Smooth muscle cell (in vitro differentiated cells): Measurements from ENCODE around the gene CDH23. TPM values are rescaled to one million over a fixed set of nuclear protein-coding genes. Genes with fewer than 3 reads are reported as not detected.
A peak's percentile ranks its signal among the peaks of the same experiment; 100 is the strongest.

Source experiments
- DNase-seq: peaks from one replicate; lab custom pipeline; 2025; ENCODE audit not compliant: unreplicated experiment; lab: John Stamatoyannopoulos, UW
- H2AFZ ChIP-seq: fragments of 200-600 bp; sonication (generic); 2 replicates; pipeline ENCODE4 v1.6.0; 2016; ENCODE audit warnings: antibody characterized with exemption, low read depth, mild to moderate bottlenecking
- H3F3A ChIP-seq: fragments of 200-600 bp; sonication (generic); 2 replicates; pipeline ENCODE4 v1.6.0; 2017; ENCODE audit warnings: antibody characterized with exemption, low read depth
- H3K27ac ChIP-seq: fragments of 200-600 bp; sonication (generic); 2 replicates; pipeline ENCODE4 v1.5.1; 2016; ENCODE audit warnings: low read depth, mild to moderate bottlenecking
- H3K27me3 ChIP-seq: fragments of 200-600 bp; sonication (generic); 2 replicates; pipeline ENCODE4 v1.6.1; 2016; ENCODE audit warnings: low read depth, mild to moderate bottlenecking
- H3K36me3 ChIP-seq: fragments of 200-600 bp; sonication (generic); 2 replicates; pipeline ENCODE4 v1.5.1; 2016; ENCODE audit warnings: low read depth
- H3K4me1 ChIP-seq: fragments of 200-600 bp; sonication (generic); 2 replicates; pipeline ENCODE4 v1.5.1; 2016; ENCODE audit warnings: low read depth
- H3K4me2 ChIP-seq: fragments of 200-600 bp; sonication (generic); 2 replicates; pipeline ENCODE4 v1.6.0; 2016; ENCODE audit warnings: mild to moderate bottlenecking
- H3K4me3 ChIP-seq: fragments of 200-600 bp; sonication (generic); 2 replicates; pipeline ENCODE4 v1.5.1; 2016; ENCODE audit warnings: mild to moderate bottlenecking
- H3K79me2 ChIP-seq: fragments of 200-600 bp; sonication (generic); 2 replicates; pipeline ENCODE4 v1.6.0; 2016; ENCODE audit warnings: low read depth, mild to moderate bottlenecking
- H3K9ac ChIP-seq: fragments of 200-600 bp; sonication (generic); 2 replicates; pipeline ENCODE4 v1.6.0; 2016; ENCODE audit warnings: low read depth
- H3K9me3 ChIP-seq: fragments of 200-600 bp; sonication (generic); replicated peaks from 2 replicates; pipeline ENCODE4 v1.5.1; 2016; ENCODE audit warnings: low read depth
- H4K20me1 ChIP-seq: fragments of 200-600 bp; sonication (generic); 2 replicates; pipeline ENCODE4 v1.6.0; 2016; ENCODE audit warnings: low read depth
- WGBS: methylation state at CpG from one replicate; pipeline ENCODE4 v1.1.7; 2016; ENCODE audit warnings: low lambda C conversion rate; 5-methylcytosine and 5-hydroxymethylcytosine counted together
- polyA plus RNA-seq: library from polyadenylated mRNA; unstranded; fragments of >200 nt; fragmentation: Nextera tagmentation; extraction: Ambion mirVana; gene quantifications from 2 replicates; pipeline ENCODE4 v1.2.1, GENCODE V29; 2016
- total RNA-seq: library from RNA; depleted of rRNA; stranded (reverse); fragments of >200 nt; gene quantifications from 2 replicates; pipeline ENCODE4 v1.2.3, GENCODE V29; 2014
- TF ChIP-seq, protein P1 (sequence below): fragments of 200-600 bp; sonication (generic); IDR thresholded peaks from 2 replicates; pipeline ENCODE4 v1.5.1; 2017; ENCODE audit warnings: borderline replicate concordance, mild to moderate bottlenecking, antibody characterized with exemption; ENCODE audit not compliant: insufficient read depth, poor library complexity, severe bottlenecking

CDH23 gene
- 0.99 and 1.7 TPM in 2 replicates for total RNA-seq
- 0.67 and 2.5 TPM in 2 replicates for polyA plus RNA-seq

DNA sequence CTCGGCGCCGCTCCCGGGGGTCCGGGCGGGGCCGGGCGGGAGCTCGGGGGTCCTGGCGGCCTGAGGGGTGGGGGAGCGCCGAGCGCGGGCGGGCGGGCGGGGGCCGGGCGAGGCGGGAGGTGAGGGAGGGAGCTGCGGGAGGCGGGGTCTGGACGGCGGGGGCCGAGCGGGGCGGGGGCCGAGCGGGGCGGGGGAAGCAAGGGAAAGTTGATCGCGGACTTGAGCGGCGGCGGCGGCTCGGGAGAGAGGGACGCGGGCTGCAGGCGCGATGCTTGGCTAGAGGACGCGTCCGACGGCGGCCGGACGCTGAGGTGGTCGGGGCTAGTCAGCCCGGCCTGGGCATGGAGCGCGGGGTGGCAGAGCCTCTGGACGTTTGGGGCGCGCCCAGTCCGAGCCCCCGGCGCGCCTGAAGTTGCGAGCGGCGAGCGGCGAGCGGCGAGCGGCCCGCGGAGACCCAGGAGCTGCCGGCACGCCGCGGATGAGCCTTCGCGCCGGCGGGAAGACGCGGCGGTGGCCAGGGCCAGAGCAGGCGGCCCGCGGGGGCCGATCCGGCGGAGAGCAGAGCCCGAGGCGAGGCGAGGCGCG, at the start of gene CDH23:
TSS of gene CDH23 (plus strand) at position 210 of the 585 bp plus-strand sequence. CDS start 42,912 bp downstream, outside the sequence.
- 1% methylated on average over 53 of the region's 91 CpGs for WGBS
- Histone ChIP-seq H2AFZ (no peak within 1 kb of the TSS), H3K4me1 (peaks cover 10% of the 10 kb centered on the region), H3K79me2 (no peaks in the 10 kb centered on the region), H3K9me3 (no peaks in the 10 kb centered on the region), H4K20me1 (no peaks in the 10 kb centered on the region), H3K4me2 (peak within 1 kb of the TSS; percentile 91), H3K27ac (no peak within 1 kb of the TSS), H3K27me3 (peaks cover 98% of the 10 kb centered on the region), H3K4me3 (peak within 1 kb of the TSS; percentile 50), H3K36me3 (no peaks in the 10 kb centered on the region), H3K9ac (no peak within 1 kb of the TSS), H3F3A (no peaks in the 10 kb centered on the region)
- TF ChIP-seq, protein P1, sequence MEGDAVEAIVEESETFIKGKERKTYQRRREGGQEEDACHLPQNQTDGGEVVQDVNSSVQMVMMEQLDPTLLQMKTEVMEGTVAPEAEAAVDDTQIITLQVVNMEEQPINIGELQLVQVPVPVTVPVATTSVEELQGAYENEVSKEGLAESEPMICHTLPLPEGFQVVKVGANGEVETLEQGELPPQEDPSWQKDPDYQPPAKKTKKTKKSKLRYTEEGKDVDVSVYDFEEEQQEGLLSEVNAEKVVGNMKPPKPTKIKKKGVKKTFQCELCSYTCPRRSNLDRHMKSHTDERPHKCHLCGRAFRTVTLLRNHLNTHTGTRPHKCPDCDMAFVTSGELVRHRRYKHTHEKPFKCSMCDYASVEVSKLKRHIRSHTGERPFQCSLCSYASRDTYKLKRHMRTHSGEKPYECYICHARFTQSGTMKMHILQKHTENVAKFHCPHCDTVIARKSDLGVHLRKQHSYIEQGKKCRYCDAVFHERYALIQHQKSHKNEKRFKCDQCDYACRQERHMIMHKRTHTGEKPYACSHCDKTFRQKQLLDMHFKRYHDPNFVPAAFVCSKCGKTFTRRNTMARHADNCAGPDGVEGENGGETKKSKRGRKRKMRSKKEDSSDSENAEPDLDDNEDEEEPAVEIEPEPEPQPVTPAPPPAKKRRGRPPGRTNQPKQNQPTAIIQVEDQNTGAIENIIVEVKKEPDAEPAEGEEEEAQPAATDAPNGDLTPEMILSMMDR, result no peak
- no peak for DNase-seq

DNA sequence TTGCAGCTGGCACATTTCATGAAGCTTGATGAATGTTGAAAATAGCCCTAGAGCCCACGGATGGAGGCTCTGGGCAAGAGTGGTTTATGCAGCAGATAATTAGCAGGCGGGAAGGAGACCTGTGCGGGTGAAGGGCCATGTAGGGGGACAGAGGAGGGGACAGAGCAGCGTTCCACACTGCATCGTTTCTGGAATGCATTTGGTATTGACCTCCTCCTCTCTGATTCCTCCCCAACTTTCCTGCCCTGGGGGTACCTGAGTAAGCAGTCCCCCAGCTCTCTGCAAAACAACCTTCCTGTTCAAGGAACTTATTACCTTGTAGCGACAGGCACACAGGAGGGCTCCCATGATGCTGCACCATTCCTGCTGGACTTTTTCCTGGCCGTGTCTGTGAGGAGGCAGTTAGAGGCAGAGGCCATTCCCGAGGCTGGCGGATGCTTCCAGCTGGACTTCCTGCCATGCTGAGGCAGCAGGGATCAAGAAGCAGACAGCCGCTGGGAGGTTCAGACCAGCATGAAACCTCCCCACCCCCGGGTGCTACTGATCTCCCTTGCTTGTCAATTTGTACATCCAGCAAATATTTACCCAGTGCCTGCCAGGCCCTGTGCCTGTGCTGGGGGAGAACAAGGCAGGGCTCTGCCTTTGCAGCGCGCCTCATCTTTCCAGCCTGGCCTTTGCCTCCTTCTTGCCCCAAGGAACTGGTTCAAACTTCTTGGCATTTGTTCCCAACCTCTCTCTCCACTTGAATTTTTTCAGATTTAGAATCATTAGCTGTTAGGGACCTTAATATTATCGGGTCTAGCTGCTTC, 48.9 kb upstream of the CDH23 start:
- no peaks in the 10 kb centered on the region for H3K79me2 ChIP-seq
- H3F3A ChIP-seq, result no peaks in the 10 kb centered on the region
- H3K4me3 ChIP-seq, result no peak overlapping the region
- no peak for DNase-seq
- WGBS, result 84% methylated on average over 14 of the region's 14 CpGs
- H3K9me3 ChIP-seq, result no peaks in the 10 kb centered on the region
- H3K27me3 ChIP-seq, result no peaks in the 10 kb centered on the region
- no peaks in the 10 kb centered on the region for H4K20me1 ChIP-seq
- no peak overlapping the region for H3K4me2 ChIP-seq
- no peak overlapping the region for H3K27ac ChIP-seq
- no peaks in the 10 kb centered on the region for H3K4me1 ChIP-seq
- TF ChIP-seq, protein P1, result no peak
- H2AFZ ChIP-seq, result no peak overlapping the region
- no peaks in the 10 kb centered on the region for H3K36me3 ChIP-seq
- no peak overlapping the region for H3K9ac ChIP-seq

DNA sequence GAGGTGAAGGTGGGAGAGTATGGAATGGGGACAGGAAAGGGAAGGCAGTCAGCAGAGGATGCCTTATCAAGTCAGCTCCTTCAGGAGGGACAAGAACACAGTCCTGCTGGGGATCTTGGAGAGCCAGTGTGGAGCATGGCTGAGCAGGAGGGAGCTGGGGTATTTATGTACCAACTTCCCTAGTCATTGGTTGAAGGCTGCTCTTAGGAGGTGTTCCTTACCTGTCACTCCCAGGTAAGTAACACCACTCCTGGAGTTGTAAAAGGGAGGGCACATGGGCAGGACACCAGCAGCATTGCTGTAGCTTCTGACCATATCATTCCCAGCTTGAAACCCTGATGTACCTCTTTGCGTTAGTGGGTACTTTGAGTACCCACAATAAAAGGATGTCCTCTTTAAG, 47.9 kb upstream of the CDH23 start:
- H3K4me1 ChIP-seq, result no peaks in the 10 kb centered on the region
- no peak for DNase-seq
- 95% methylated on average over 1 of the region's 1 CpG for WGBS
- H3F3A ChIP-seq, result no peaks in the 10 kb centered on the region
- no peak overlapping the region for H3K27ac ChIP-seq
- no peaks in the 10 kb centered on the region for H3K36me3 ChIP-seq
- no peaks in the 10 kb centered on the region for H3K9me3 ChIP-seq
- H3K9ac ChIP-seq, result no peak overlapping the region
- H3K4me3 ChIP-seq, result no peak overlapping the region
- H3K27me3 ChIP-seq, result no peaks in the 10 kb centered on the region
- TF ChIP-seq, protein P1, result no peak
- no peaks in the 10 kb centered on the region for H4K20me1 ChIP-seq
- no peak overlapping the region for H3K4me2 ChIP-seq
- H3K79me2 ChIP-seq, result no peaks in the 10 kb centered on the region
- H2AFZ ChIP-seq, result no peak overlapping the region
